ENCODE results near the gene ZSCAN10. TPM values are rescaled to one million over a fixed set of nuclear protein-coding genes. Genes with fewer than 3 reads are reported as not detected.
"Not testable (repeated sequence)": the region's sequence is repeated elsewhere in the genome, so short reads cannot be mapped to it uniquely, and the experiment has no call there.

The ZSCAN10 gene
- total RNA-seq, 2 donors from 2014 or later: not detected

- intact Hi-C loops (cut with DNase I): loop anchor here (5.0 to 10.0 kb wide), 2 partner anchors 49 to 112 kb away; no protein-coding TSS in a partner anchor
- not testable (repeated sequence) for DNase-seq, ATAC-seq
Measured at GRCh38 chr16:3055734-3056115, 43.4 kb downstream of the ZSCAN10 start.

- no peak for DNase-seq
- ATAC-seq: no peak
- intact Hi-C loops (cut with DNase I): loop anchor here (5.0 to 10.0 kb wide), 2 partner anchors 50 to 112 kb away; no protein-coding TSS in a partner anchor
Measured at GRCh38 chr16:3054965-3055733, 43.9 kb downstream of the ZSCAN10 start.

GRCh38 chr16:3053330-3053710, 45.8 kb downstream of the ZSCAN10 start:
- intact Hi-C loops (cut with DNase I): loop anchor here in 1 of 2 donors (10.0 kb wide), 1 partner anchor 51 kb away; no protein-coding TSS in a partner anchor
- not testable (repeated sequence) for ATAC-seq, DNase-seq

- peak in 1 of 2 donors; percentile 4 for ATAC-seq
- not testable (repeated sequence) for DNase-seq
- intact Hi-C loops (cut with DNase I): loop anchor here in 1 of 2 donors (10.0 kb wide), 1 partner anchor 52 kb away; no protein-coding TSS in a partner anchor
Measured at GRCh38 chr16:3052571-3053329, 46.3 kb downstream of the ZSCAN10 start.

GRCh38 chr16:3051494-3051893, 47.6 kb downstream of the ZSCAN10 start:
- intact Hi-C loops (cut with DNase I): loop anchor here in 1 of 2 donors (10.0 kb wide), 1 partner anchor 53 kb away; no protein-coding TSS in a partner anchor
- ATAC-seq: no peak

GRCh38 chr16:3051009-3051408, 48.1 kb downstream of the ZSCAN10 start:
- ATAC-seq (no peak), DNase-seq (no peak)
- intact Hi-C loops (cut with DNase I): loop anchor here in 1 of 2 donors (10.0 kb wide), 1 partner anchor 54 kb away; no protein-coding TSS in a partner anchor

More at GRCh38 chr16:3051494-3051893, 47.6 kb downstream of the ZSCAN10 start:
- no peak for DNase-seq

GRCh38 chr16:3050487-3050886, 48.6 kb downstream of the ZSCAN10 start:
- intact Hi-C loops (cut with DNase I): loop anchor here in 1 of 2 donors (10.0 kb wide), 1 partner anchor 54 kb away; no protein-coding TSS in a partner anchor
- no peak for ATAC-seq

GRCh38 chr16:3049921-3050481, 49.1 kb downstream of the ZSCAN10 start:
- ATAC-seq (no peak), DNase-seq (no peak)
- intact Hi-C loops (cut with DNase I): loop anchor here in 1 of 2 donors (10.0 kb wide), 1 partner anchor 55 kb away; no protein-coding TSS in a partner anchor

More at GRCh38 chr16:3050487-3050886, 48.6 kb downstream of the ZSCAN10 start:
- DNase-seq: no peak

GRCh38 chr16:3047387-3047720, 51.7 kb downstream of the ZSCAN10 start:
- DNase-seq (no peak), ATAC-seq (no peak)
- intact Hi-C loops (cut with DNase I): no loop called here

- intact Hi-C loops (cut with DNase I): no loop called here
- no peak for DNase-seq
- ATAC-seq: peak in 1 of 2 donors; percentile 14
Measured at GRCh38 chr16:3046641-3047386, 52.3 kb downstream of the ZSCAN10 start.

GRCh38 chr16:3045758-3046640, 53.1 kb downstream of the ZSCAN10 start, which contains the start of gene MMP25:
Gene MMP25 (plus strand): TSS chr16:3046561. CDS start chr16:3046918, 357 bp downstream.
- DNase-seq: no peak
- intact Hi-C loops (cut with DNase I): no loop called here
- ATAC-seq: peak; percentile 33 to 63

- DNase-seq: no peak
- intact Hi-C loops (cut with DNase I): no loop called here
- ATAC-seq: no peak
Measured at GRCh38 chr16:3044708-3045107, 54.4 kb downstream of the ZSCAN10 start.

- ATAC-seq (no peak), DNase-seq (no peak)
- intact Hi-C loops (cut with DNase I): no loop called here
Measured at GRCh38 chr16:3042376-3042775, 56.7 kb downstream of the ZSCAN10 start.

- DNase-seq: no peak
- ATAC-seq: no peak
- intact Hi-C loops (cut with DNase I): no loop called here
Measured at GRCh38 chr16:3038896-3039295, 60.2 kb downstream of the ZSCAN10 start.

Measured in left cardiac atrium (tissue), 4 donors.